GM12873 (cell line): ENCODE results near the gene ASH1L.

Experiments
- CTCF ChIP-seq: IDR thresholded peaks from 2 replicates; pipeline ENCODE4 v1.5.1; 2012; ENCODE audit warnings: low read depth, mild to moderate bottlenecking, moderate library complexity, low read length, control low read depth; ENCODE audit not compliant: insufficient read depth; ENCODE audit errors: missing control alignments

The ASH1L gene

GRCh38 chr1:155574077-155574476 lies 11.5 kb upstream of the ASH1L start:
- no peak for TF ChIP-seq CTCF

- TF ChIP-seq CTCF = no peak
These were observed 8.0 kb upstream of the ASH1L start for GRCh38 chr1:155570593-155570990.

GRCh38 chr1:155569988-155570592 lies 7.5 kb upstream of the ASH1L start:
- TF ChIP-seq CTCF = no peak

GRCh38 chr1:155555915-155556314 lies 6.7 kb downstream of the ASH1L start:
- no peak for TF ChIP-seq CTCF

- TF ChIP-seq CTCF = no peak
These were observed 9.3 kb downstream of the ASH1L start for GRCh38 chr1:155553349-155553748.

- TF ChIP-seq CTCF = no peak
These were observed 13.9 kb downstream of the ASH1L start for GRCh38 chr1:155548706-155549105.

- no peak for TF ChIP-seq CTCF
These were observed 22.4 kb downstream of the ASH1L start for GRCh38 chr1:155540000-155540874.
